H1 (cell line): Measurements from ENCODE around the gene FAM9C. TPM values are rescaled to one million over a fixed set of nuclear protein-coding genes. Genes with fewer than 3 reads are reported as not detected.

Experiments
- CTCF ChIA-PET: fragments of 300-600 bp; sonication (Branson Sonifier 250); formaldehyde crosslinking; loops from one replicate; lab custom pipeline; 2021; ENCODE audit not compliant: partially characterized antibody; lab: Charles Lee
- POLR2A ChIA-PET: fragments of 300-600 bp; sonication (Branson Sonifier 250); formaldehyde crosslinking; loops from one replicate; lab custom pipeline; 2021; ENCODE audit warnings: inconsistent platforms; ENCODE audit not compliant: partially characterized antibody; lab: Charles Lee
- DNase-seq, 2 experiments: peaks; one replicate each; pipeline versions ENCODE4 v3.0.0 to v3.0.0-alpha.2; 2010 to 2022; ENCODE audit warnings: low spot score in 2 of 2, low read depth in 1 of 2, mixed read lengths in 1 of 2
- FAIRE-seq: peaks from 2 replicates; lab custom pipeline; 2011; peaks lifted over from hg19 to GRCh38; lab: Jason Lieb, UNC
- H2AFZ ChIP-seq: 2 replicates; pipeline ENCODE4 v1.8.1; 2012; ENCODE audit warnings: low read length, inconsistent platforms
- H2AK5ac ChIP-seq: 2 replicates; pipeline ENCODE4 v1.6.1; 2013; ENCODE audit warnings: low read depth, low read length
- H2BK120ac ChIP-seq: replicated peaks from 2 replicates; pipeline ENCODE3; 2013; ENCODE audit warnings: low read depth, low read length, inconsistent platforms
- H2BK12ac ChIP-seq: 2 replicates; pipeline ENCODE4 v1.6.1; 2013; ENCODE audit warnings: low read depth, low read length
- H2BK15ac ChIP-seq: 2 replicates; pipeline ENCODE4 v1.6.1; 2013; ENCODE audit warnings: low read length
- H2BK20ac ChIP-seq: 2 replicates; pipeline ENCODE4 v1.6.1; 2013; ENCODE audit warnings: low read length
- H2BK5ac ChIP-seq: 2 replicates; pipeline ENCODE4 v1.6.1; 2013; ENCODE audit warnings: low read depth, low read length
- H3K14ac ChIP-seq: 2 replicates; pipeline ENCODE4 v1.6.1; 2013; ENCODE audit warnings: inconsistent platforms; ENCODE audit not compliant: insufficient read length
- H3K18ac ChIP-seq: 2 replicates; pipeline ENCODE4 v1.6.1; 2013; ENCODE audit warnings: low read length; ENCODE audit errors: extremely low read depth
- H3K23ac ChIP-seq: 2 replicates; pipeline ENCODE4 v1.6.1; 2013; ENCODE audit warnings: inconsistent platforms; ENCODE audit not compliant: insufficient read length
- H3K23me2 ChIP-seq: 2 replicates; pipeline ENCODE4 v1.6.1; 2013; ENCODE audit warnings: low read depth, low read length
- H3K27ac ChIP-seq: 2 replicates; pipeline ENCODE4 v1.6.1; 2011; ENCODE audit warnings: low read depth, low read length, inconsistent platforms
- H3K27me3 ChIP-seq, 4 experiments: replicated peaks in 1 of 4; 1 replicate in 1 of 4; 2 replicates in 3 of 4; pipeline versions ENCODE4 v1.6.1 to v1.8.1; 2011 to 2013; ENCODE audit warnings: low read length in 3 of 4, mild to moderate bottlenecking in 3 of 4, inconsistent platforms in 2 of 4, mixed read lengths in 2 of 4, moderate library complexity in 1 of 4; ENCODE audit not compliant: control insufficient read depth in 3 of 4, insufficient read depth in 3 of 4; ENCODE audit errors: extremely low read depth in 1 of 4
- H3K36me3 ChIP-seq, 4 experiments: 2 replicates each; pipeline versions ENCODE4 v1.6.1 to v1.8.1; 2011 to 2013; ENCODE audit warnings: mild to moderate bottlenecking in 4 of 4, low read length in 3 of 4, moderate library complexity in 2 of 4, control low read depth in 1 of 4, inconsistent platforms in 1 of 4; ENCODE audit not compliant: insufficient read depth in 4 of 4, control insufficient read depth in 2 of 4
- H3K4ac ChIP-seq: replicated peaks from 2 replicates; pipeline ENCODE3; 2013; ENCODE audit warnings: low read length, low read depth, mixed read lengths, inconsistent platforms; ENCODE audit not compliant: insufficient read length
- H3K4me1 ChIP-seq, 4 experiments: replicated peaks in 1 of 4; 1 replicate in 1 of 4; 2 replicates in 3 of 4; pipeline versions ENCODE4 v1.6.1 to v1.8.1; 2011 to 2013; ENCODE audit warnings: low read length in 3 of 4, inconsistent platforms in 2 of 4, mixed read lengths in 1 of 4; ENCODE audit not compliant: insufficient read depth in 4 of 4, control insufficient read depth in 3 of 4
- H3K4me2 ChIP-seq, 2 experiments: 2 replicates each; pipeline versions ENCODE4 v1.6.1 to v1.8.1; 2011 to 2013; ENCODE audit warnings: low read depth in 2 of 2, low read length in 2 of 2, control low read depth in 1 of 2, inconsistent platforms in 1 of 2, mild to moderate bottlenecking in 1 of 2; ENCODE audit not compliant: insufficient read depth in 1 of 2
- H3K4me3 ChIP-seq, 4 experiments: fragments of 200-600, 300-600 bp in 1 of 4; sonication (generic), shearing (Covaris generic), sonication (Bioruptor Twin) in 1 of 4; 2 replicates each; pipeline versions ENCODE4 v1.5.1 to v1.8.1; 2011 to 2016; ENCODE audit warnings: low read length in 4 of 4, low read depth in 3 of 4, control low read depth in 2 of 4, inconsistent platforms in 2 of 4, mild to moderate bottlenecking in 2 of 4, mixed read lengths in 1 of 4, moderate library complexity in 1 of 4; ENCODE audit not compliant: insufficient read depth in 2 of 4; ENCODE audit errors: extremely low read depth in 1 of 4
- H3K56ac ChIP-seq: replicated peaks from 2 replicates; pipeline ENCODE3; 2013; ENCODE audit warnings: low read depth, mild to moderate bottlenecking, mixed read lengths, low read length, inconsistent platforms; ENCODE audit not compliant: insufficient read length
- H3K79me1 ChIP-seq: 2 replicates; pipeline ENCODE4 v1.6.1; 2013; ENCODE audit warnings: low read depth, low read length, control low read depth
- H3K79me2 ChIP-seq, 2 experiments: 2 replicates each; pipeline versions ENCODE4 v1.6.1 to v1.8.1; 2012 to 2013; ENCODE audit warnings: low read length in 2 of 2, mild to moderate bottlenecking in 2 of 2, inconsistent platforms in 1 of 2; ENCODE audit not compliant: insufficient read depth in 2 of 2, control insufficient read depth in 1 of 2
- H3K9ac ChIP-seq, 4 experiments: replicated peaks in 1 of 4; 1 replicate in 1 of 4; 2 replicates in 3 of 4; pipeline versions ENCODE4 v1.6.1 to v1.8.1; 2011 to 2013; ENCODE audit warnings: low read depth in 3 of 4, low read length in 3 of 4, control low read depth in 2 of 4, mild to moderate bottlenecking in 2 of 4, moderate library complexity in 2 of 4, inconsistent platforms in 1 of 4; ENCODE audit errors: extremely low read depth in 1 of 4
- H3K9me3 ChIP-seq, 2 experiments: 2 replicates each; pipeline versions ENCODE4 v1.6.1 to v1.8.1; 2012 to 2013; ENCODE audit warnings: mild to moderate bottlenecking in 2 of 2, moderate library complexity in 2 of 2, control low read depth in 1 of 2, inconsistent platforms in 1 of 2, low read depth in 1 of 2, low read length in 1 of 2, mixed read lengths in 1 of 2; ENCODE audit not compliant: insufficient read depth in 2 of 2
- H4K20me1 ChIP-seq, 2 experiments: replicated peaks in 1 of 2; 2 replicates each; pipeline versions ENCODE3 to v1.8.1; 2011 to 2013; ENCODE audit warnings: inconsistent platforms in 2 of 2, low read length in 2 of 2, mild to moderate bottlenecking in 1 of 2; ENCODE audit not compliant: insufficient read depth in 2 of 2, control insufficient read depth in 1 of 2
- H4K5ac ChIP-seq: 2 replicates; pipeline ENCODE4 v1.6.1; 2013; ENCODE audit warnings: low read length, low read depth, mixed read lengths, inconsistent platforms; ENCODE audit not compliant: insufficient read length
- H4K8ac ChIP-seq: 2 replicates; pipeline ENCODE4 v1.8.0; 2013; ENCODE audit warnings: mild to moderate bottlenecking, moderate library complexity, low read length, inconsistent platforms; ENCODE audit not compliant: insufficient read depth; ENCODE audit errors: extremely low read depth
- H4K91ac ChIP-seq: replicated peaks from 2 replicates; pipeline ENCODE3; 2013; ENCODE audit warnings: low read length, mixed read lengths, inconsistent platforms; ENCODE audit not compliant: insufficient read length
- CREB1 ChIP-seq: IDR thresholded peaks from 2 replicates; pipeline ENCODE4 v1.6.1; 2012; ENCODE audit warnings: inconsistent platforms
- GABPA ChIP-seq: IDR thresholded peaks from 2 replicates; pipeline ENCODE4 v1.6.1; 2011; ENCODE audit warnings: mild to moderate bottlenecking, low read length, moderate library complexity, borderline replicate concordance; ENCODE audit not compliant: insufficient read depth
- POLR2AphosphoS5 ChIP-seq: IDR thresholded peaks from 2 replicates; pipeline ENCODE4 v1.6.1; 2011; ENCODE audit warnings: low read depth, low read length
- TAF7 ChIP-seq: optimal IDR thresholded peaks from 2 replicates; pipeline ENCODE3; 2011; ENCODE audit warnings: low read depth, mild to moderate bottlenecking, inconsistent platforms, low read length, moderate library complexity, borderline replicate concordance
- WGBS, 2 experiments: shearing (Covaris generic) in 1 of 2; methylation state at CpG; one replicate each; pipeline versions ENCODE4 v1.1.6 to v1.1.7; 2013 to 2015; ENCODE audit warnings: low lambda C conversion rate in 2 of 2, mixed read lengths in 2 of 2, inconsistent platforms in 1 of 2, low coverage in 1 of 2, missing lambda C conversion rate in 1 of 2; ENCODE audit not compliant: insufficient replicate concordance in 2 of 2, insufficient coverage in 1 of 2, insufficient read length in 1 of 2; ENCODE audit errors: extremely low coverage in 1 of 2, missing lambda C conversion rate in 1 of 2; 5-methylcytosine and 5-hydroxymethylcytosine counted together
- polyA plus RNA-seq, 7 experiments: library from polyadenylated mRNA; depleted of rRNA in 3 of 7; stranded (reverse) in 5 of 7; unstranded in 2 of 7; fragments of >200 nt in 5 of 7; fragments of 200-250 nt in 2 of 7; gene quantifications; 1 replicate in 5 of 7; 2 replicates in 1 of 7; 4 replicates in 1 of 7; pipeline versions ENCODE4 v1.2.1 to v1.2.3, GENCODE V29; 2011 to 2013; ENCODE audit warnings: missing spikeins in 2 of 7, mixed read lengths in 2 of 7
- total RNA-seq: library from RNA; stranded (reverse); fragmentation: NEBNext Ultra II Directional; extraction: Animal tissue kit (Norgen Biotek cat#: 25700); gene quantifications from 2 replicates; pipeline ENCODE4 v1.2.1, GENCODE V29; 2021

FAM9C gene
- total and polyA plus RNA-seq, 2 of the 8 experiments (the other 6 are each of a cell fraction or from before 2014, with no cell fraction given) = not detected

DNA sequence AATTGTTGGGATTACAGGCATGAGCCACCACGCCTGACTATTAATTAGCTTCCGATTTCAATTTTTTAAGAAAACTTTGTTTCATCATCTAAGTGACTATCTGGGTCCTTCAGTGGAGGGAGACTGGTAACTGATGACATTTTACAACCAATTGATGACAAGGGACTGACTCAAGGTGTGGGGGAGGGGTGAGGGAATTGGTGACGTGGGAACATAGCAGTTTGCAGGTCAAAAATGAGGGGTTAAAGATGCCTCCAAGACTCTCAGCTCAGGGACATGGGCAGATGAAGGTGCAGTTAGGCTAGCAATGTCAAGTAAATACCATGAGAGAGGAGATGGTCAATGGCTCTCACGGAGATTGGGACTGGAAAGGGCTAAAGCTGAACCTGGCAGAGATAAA, 5.7 kb upstream of the FAM9C start:
- H2BK20ac ChIP-seq = no peak overlapping the region
- H2AFZ ChIP-seq = no peak overlapping the region
- H3K4me1 ChIP-seq = no peaks in the 10 kb centered on the region
- FAIRE-seq (no peak), DNase-seq (no peak)
- no peak overlapping the region for H3K4me2 ChIP-seq
- H3K9ac ChIP-seq = no peak overlapping the region
- no peak overlapping the region for H2BK120ac ChIP-seq
- no peak overlapping the region for H4K8ac ChIP-seq
- H3K27ac ChIP-seq = no peak overlapping the region
- no peak overlapping the region for H2BK15ac ChIP-seq
- no peak overlapping the region for H4K91ac ChIP-seq
- no peak overlapping the region for H3K4me3 ChIP-seq
- no peak overlapping the region for H3K4ac ChIP-seq
- no peak overlapping the region for H3K14ac ChIP-seq
- no peak overlapping the region for H3K23ac ChIP-seq
- H3K18ac ChIP-seq = no peak overlapping the region
- no peaks in the 10 kb centered on the region for H3K79me1 ChIP-seq
- POLR2A ChIA-PET = no interaction called here
- H4K5ac ChIP-seq = no peak overlapping the region
- no peak overlapping the region for H2AK5ac ChIP-seq
- TF ChIP-seq TAF7 (no peak), POLR2AphosphoS5 (no peak), CREB1 (no peak), GABPA (no peak)
- TF ChIP-seq, all 59 proteins: peak for 0
- Histone ChIP-seq H2BK12ac (no peak overlapping the region), H2BK5ac (no peak overlapping the region), H3K56ac (no peak overlapping the region), H3K23me2 (no peaks in the 10 kb centered on the region), H3K36me3 (no peaks in the 10 kb centered on the region), H3K9me3 (no peaks in the 10 kb centered on the region), H3K27me3 (no peaks in the 10 kb centered on the region), H3K79me2 (no peaks in the 10 kb centered on the region), H4K20me1 (no peaks in the 10 kb centered on the region)
- 96% methylated on average over 4 of the region's 4 CpGs; no CpG with 5 or more reads in 1 of the 2 experiments for WGBS, 2 experiments
- CTCF ChIA-PET = no interaction called here
